Common myeloid progenitor, CD34-positive (primary cell): ENCODE results near the gene NELFB.

Experiments used
- CTCF ChIA-PET: fragments of 350-600 bp; sonication (Branson Sonifier 250); formaldehyde crosslinking; loops from one replicate; lab custom pipeline; 2021; ENCODE audit warnings: antibody characterized with exemption; lab: Charles Lee
- POLR2A ChIA-PET: fragments of 350-600 bp; sonication (Branson Sonifier 250); formaldehyde crosslinking; loops from one replicate; lab custom pipeline; 2021; ENCODE audit warnings: antibody characterized with exemption; lab: Charles Lee
- DNase-seq, 3 donors: peaks; one replicate each; pipeline versions ENCODE4 v3.0.0 to v3.0.0-alpha.2; 2013
- H3K27ac ChIP-seq, 2 experiments: 1 replicate in 1 of 2; 2 replicates in 1 of 2; pipeline ENCODE4 v1.7.0; 2013; ENCODE audit warnings: inconsistent platforms in 2 of 2, low read length in 2 of 2, mild to moderate bottlenecking in 2 of 2, low read depth in 1 of 2, moderate library complexity in 1 of 2; ENCODE audit not compliant: severe bottlenecking in 2 of 2, insufficient read depth in 1 of 2, poor library complexity in 1 of 2
- H3K27me3 ChIP-seq, 5 experiments: replicated peaks in 2 of 5; 1 replicate in 3 of 5; 2 replicates in 2 of 5; pipeline versions ENCODE4 v1.6.1 to v1.7.0; 2013; ENCODE audit warnings: low read length in 4 of 5, mild to moderate bottlenecking in 2 of 5, moderate library complexity in 2 of 5, inconsistent platforms in 1 of 5; ENCODE audit not compliant: insufficient read depth in 5 of 5, control insufficient read depth in 4 of 5
- H3K36me3 ChIP-seq, 4 experiments: 1 replicate in 2 of 4; 2 replicates in 2 of 4; pipeline versions ENCODE4 v1.6.1 to v1.7.0; 2013; ENCODE audit warnings: low read length in 3 of 4, control low read depth in 1 of 4, mild to moderate bottlenecking in 1 of 4; ENCODE audit not compliant: control insufficient read depth in 4 of 4, insufficient read depth in 4 of 4
- H3K4me1 ChIP-seq, 4 experiments: 1 replicate in 3 of 4; 2 replicates in 1 of 4; pipeline versions ENCODE4 v1.6.1 to v1.7.1; 2013; ENCODE audit warnings: low read length in 3 of 4, mild to moderate bottlenecking in 3 of 4, control low read depth in 1 of 4, inconsistent platforms in 1 of 4, moderate library complexity in 1 of 4; ENCODE audit not compliant: control insufficient read depth in 4 of 4, insufficient read depth in 4 of 4; ENCODE audit errors: control extremely low read depth in 1 of 4
- H3K4me3 ChIP-seq, 7 experiments: 1 replicate in 4 of 7; 2 replicates in 3 of 7; pipeline versions ENCODE4 v1.5.1 to v1.7.0; 2013; ENCODE audit warnings: mild to moderate bottlenecking in 7 of 7, low read length in 6 of 7, moderate library complexity in 6 of 7, inconsistent platforms in 2 of 7, low read depth in 2 of 7, control low read depth in 1 of 7; ENCODE audit not compliant: insufficient read depth in 4 of 7, control insufficient read depth in 1 of 7; ENCODE audit errors: extremely low read depth in 1 of 7
- H3K9me3 ChIP-seq, 5 experiments: 1 replicate in 4 of 5; 2 replicates in 1 of 5; pipeline versions ENCODE4 v1.6.1 to v1.7.1; 2013; ENCODE audit warnings: low read length in 4 of 5, mild to moderate bottlenecking in 2 of 5, inconsistent platforms in 1 of 5, low read depth in 1 of 5, moderate library complexity in 1 of 5; ENCODE audit not compliant: control insufficient read depth in 4 of 5, insufficient read depth in 2 of 5; ENCODE audit errors: control extremely low read depth in 1 of 5
- WGBS: methylation state at CpG from one replicate; pipeline ENCODE4 v1.1.5; 2013; ENCODE audit not compliant: insufficient coverage; 5-methylcytosine and 5-hydroxymethylcytosine counted together

The NELFB gene

GRCh38 chr9:137278721-137279711, 23.9 kb downstream of the NELFB start:
- no peak for DNase-seq
- peaks cover 3 to 40% (median 19%) of the 10 kb centered on the region in 4 experiments for H3K36me3 ChIP-seq
- ChIA-PET POLR2A (no interaction called here), CTCF (interaction anchor here (1.1 to 1.2 kb wide), 2 partner anchors 8 to 42 kb away, joined by 3 read pairs; no protein-coding TSS in a partner anchor)
- no peaks in the 10 kb centered on the region for H3K27me3 ChIP-seq
- 91% methylated on average over 123 of the region's 139 CpGs for WGBS
- H3K9me3 ChIP-seq: no peaks in the 10 kb centered on the region
- peaks cover 0 to 84% (median 69%) of the 10 kb centered on the region in 4 experiments for H3K4me1 ChIP-seq
- peak overlapping the region in 5 of 7 experiments; percentile 10 to 86 (median 77) for H3K4me3 ChIP-seq
- peak overlapping the region in 1 of 2 experiments; percentile 83 for H3K27ac ChIP-seq

GRCh38 chr9:137279741-137280473, 24.8 kb downstream of the NELFB start:
- Histone ChIP-seq H3K36me3 (peaks cover 3 to 40% (median 18%) of the 10 kb centered on the region in 4 experiments), H3K27ac (no peak overlapping the region), H3K27me3 (no peaks in the 10 kb centered on the region), H3K4me1 (peaks cover 0 to 76% (median 65%) of the 10 kb centered on the region in 4 experiments), H3K9me3 (no peaks in the 10 kb centered on the region), H3K4me3 (peak overlapping the region in 1 of 7 experiments; percentile 17)
- ChIA-PET POLR2A (no interaction called here), CTCF (interaction anchor here (1.1 to 1.2 kb wide), 2 partner anchors 9 to 43 kb away, joined by 3 read pairs; no protein-coding TSS in a partner anchor)
- WGBS: 95% methylated on average over 34 of the region's 41 CpGs
- DNase-seq: no peak

GRCh38 chr9:137280474-137281344, 25.6 kb downstream of the NELFB start:
- DNase-seq: peak in 2 of 3 donors; percentile 62 to 66
- POLR2A ChIA-PET: no interaction called here
- Histone ChIP-seq H3K4me3 (peak overlapping the region in 3 of 7 experiments; percentile 9 to 28 (median 19)), H3K9me3 (no peaks in the 10 kb centered on the region), H3K4me1 (peaks cover 0 to 69% (median 60%) of the 10 kb centered on the region in 4 experiments), H3K27ac (no peak overlapping the region), H3K36me3 (peaks cover 3 to 40% (median 18%) of the 10 kb centered on the region in 4 experiments), H3K27me3 (no peaks in the 10 kb centered on the region)
- whole genome bisulfite sequencing: 62% methylated on average over 64 of the region's 85 CpGs
- CTCF ChIA-PET: interaction anchor here (1.1 to 1.2 kb wide), 2 partner anchors 9 to 44 kb away, joined by 3 read pairs; no protein-coding TSS in a partner anchor

- no peak for DNase-seq
- Histone ChIP-seq H3K4me3 (peak overlapping the region in 1 of 7 experiments; percentile 19), H3K4me1 (peaks cover 0 to 61% (median 52%) of the 10 kb centered on the region in 4 experiments), H3K36me3 (peaks cover 3 to 40% (median 18%) of the 10 kb centered on the region in 4 experiments), H3K9me3 (no peaks in the 10 kb centered on the region), H3K27ac (no peak overlapping the region), H3K27me3 (no peaks in the 10 kb centered on the region)
- ChIA-PET CTCF (interaction anchor here (1.4 to 2.1 kb wide), 3 partner anchors 9 to 21 kb away, joined by 3 to 6 read pairs (median 4); partner anchors contain the start of gene NRARP), POLR2A (no interaction called here)
- WGBS: 85% methylated on average over 27 of the region's 39 CpGs
Measured at GRCh38 chr9:137281345-137282116, 26.4 kb downstream of the NELFB start.

- no peaks in the 10 kb centered on the region for H3K9me3 ChIP-seq
- CTCF ChIA-PET: interaction anchor here (0.7 to 2.5 kb wide), 28 partner anchors 10 to 386 kb away, joined by 3 to 13 read pairs (median 4); partner anchors contain the start of genes EXD3, NOXA1, NRARP and TOR4A
- no peak overlapping the region for H3K27ac ChIP-seq
- peak; percentile 65 to 83 (median 74) for DNase-seq
- no peaks in the 10 kb centered on the region for H3K27me3 ChIP-seq
- WGBS: 61% methylated on average over 14 of the region's 14 CpGs
- peaks cover 0 to 14% (median 9%) of the 10 kb centered on the region in 4 experiments for H3K4me1 ChIP-seq
- H3K4me3 ChIP-seq: no peak overlapping the region
- POLR2A ChIA-PET: interaction anchor here (1.1 kb wide), 1 partner anchor 125 kb away, joined by 4 read pairs; no protein-coding TSS in a partner anchor
- H3K36me3 ChIP-seq: peaks cover 0 to 15% (median 6%) of the 10 kb centered on the region in 4 experiments
Measured at GRCh38 chr9:137286975-137287383, 31.9 kb downstream of the NELFB start.
